ENCODE measurements around the gene DIPK1B.

The DIPK1B gene

DNA sequence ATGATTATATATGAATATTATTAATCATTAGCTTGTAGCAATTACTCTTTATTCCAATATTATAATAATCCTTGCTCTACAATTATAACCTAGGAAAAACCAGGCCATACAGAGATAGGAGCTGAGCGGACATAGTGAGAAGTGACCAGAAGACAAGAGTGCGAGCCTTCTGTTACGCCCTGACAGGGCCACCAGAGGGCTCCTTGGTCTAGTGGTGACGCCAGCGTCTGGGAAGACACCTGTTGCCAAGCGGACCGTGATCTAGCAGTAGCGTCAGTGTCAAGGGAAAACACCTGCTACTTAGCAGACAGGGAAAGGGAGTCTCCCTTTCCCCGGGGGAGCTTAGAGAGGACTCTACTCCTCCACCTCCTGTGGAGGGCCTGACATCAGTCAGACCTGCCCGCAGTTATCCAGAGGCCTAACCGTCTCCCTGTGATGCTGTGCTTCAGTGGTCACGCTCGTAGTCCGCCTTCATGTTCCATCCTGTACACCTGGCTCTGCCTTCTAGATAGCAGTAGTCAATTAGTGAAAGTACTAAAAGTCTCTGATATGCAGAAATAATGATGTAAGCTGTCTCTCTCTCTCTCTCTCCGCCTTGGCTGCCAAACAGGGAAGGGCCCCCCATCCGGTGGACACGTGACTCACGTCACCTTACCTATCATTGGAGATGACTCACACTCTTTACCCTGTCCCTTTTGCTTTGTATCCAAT lies 54.2 kb downstream of the DIPK1B start (continued):
- TF ChIP-seq ZNF324 (tag by site-specific recombination; IDR thresholded peaks at IDR 0.05): peak; percentile 79
- TF ChIP-seq KLF1 (tag by site-specific recombination; IDR thresholded peaks at IDR 0.05): peak; percentile 71
- 0 out of 2 replicates have a peak, but pooled peaks have one; percentile 28 for TF ChIP-seq SP3 (tag by site-specific recombination; IDR thresholded peaks at IDR 0.05)
- TF ChIP-seq ZNF2 (tag by site-specific recombination; IDR thresholded peaks at IDR 0.05): peak; percentile 91
- TF ChIP-seq, protein P1, sequence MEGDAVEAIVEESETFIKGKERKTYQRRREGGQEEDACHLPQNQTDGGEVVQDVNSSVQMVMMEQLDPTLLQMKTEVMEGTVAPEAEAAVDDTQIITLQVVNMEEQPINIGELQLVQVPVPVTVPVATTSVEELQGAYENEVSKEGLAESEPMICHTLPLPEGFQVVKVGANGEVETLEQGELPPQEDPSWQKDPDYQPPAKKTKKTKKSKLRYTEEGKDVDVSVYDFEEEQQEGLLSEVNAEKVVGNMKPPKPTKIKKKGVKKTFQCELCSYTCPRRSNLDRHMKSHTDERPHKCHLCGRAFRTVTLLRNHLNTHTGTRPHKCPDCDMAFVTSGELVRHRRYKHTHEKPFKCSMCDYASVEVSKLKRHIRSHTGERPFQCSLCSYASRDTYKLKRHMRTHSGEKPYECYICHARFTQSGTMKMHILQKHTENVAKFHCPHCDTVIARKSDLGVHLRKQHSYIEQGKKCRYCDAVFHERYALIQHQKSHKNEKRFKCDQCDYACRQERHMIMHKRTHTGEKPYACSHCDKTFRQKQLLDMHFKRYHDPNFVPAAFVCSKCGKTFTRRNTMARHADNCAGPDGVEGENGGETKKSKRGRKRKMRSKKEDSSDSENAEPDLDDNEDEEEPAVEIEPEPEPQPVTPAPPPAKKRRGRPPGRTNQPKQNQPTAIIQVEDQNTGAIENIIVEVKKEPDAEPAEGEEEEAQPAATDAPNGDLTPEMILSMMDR (tag by site-specific recombination; IDR thresholded peaks at IDR 0.05): peak; percentile 37
- TF ChIP-seq, protein P2, sequence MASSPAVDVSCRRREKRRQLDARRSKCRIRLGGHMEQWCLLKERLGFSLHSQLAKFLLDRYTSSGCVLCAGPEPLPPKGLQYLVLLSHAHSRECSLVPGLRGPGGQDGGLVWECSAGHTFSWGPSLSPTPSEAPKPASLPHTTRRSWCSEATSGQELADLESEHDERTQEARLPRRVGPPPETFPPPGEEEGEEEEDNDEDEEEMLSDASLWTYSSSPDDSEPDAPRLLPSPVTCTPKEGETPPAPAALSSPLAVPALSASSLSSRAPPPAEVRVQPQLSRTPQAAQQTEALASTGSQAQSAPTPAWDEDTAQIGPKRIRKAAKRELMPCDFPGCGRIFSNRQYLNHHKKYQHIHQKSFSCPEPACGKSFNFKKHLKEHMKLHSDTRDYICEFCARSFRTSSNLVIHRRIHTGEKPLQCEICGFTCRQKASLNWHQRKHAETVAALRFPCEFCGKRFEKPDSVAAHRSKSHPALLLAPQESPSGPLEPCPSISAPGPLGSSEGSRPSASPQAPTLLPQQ (tag by site-specific recombination; IDR thresholded peaks at IDR 0.05): peak; percentile 55; the same call in 1 of the 2 replicates
- TF ChIP-seq GLIS2 (tag by site-specific recombination; IDR thresholded peaks at IDR 0.05): peak; percentile 18; the same call in 1 of the 2 replicates
- peak; percentile 63 for TF ChIP-seq ZNF654 (tag by site-specific recombination; IDR thresholded peaks at IDR 0.05; ENCODE audit: low read depth)
- peak; percentile 98 for TF ChIP-seq PRDM1 (tag by site-specific recombination; IDR thresholded peaks at IDR 0.05)
- peak; percentile 44; the same call in 1 of the 2 replicates for TF ChIP-seq ZXDB (tag by site-specific recombination; IDR thresholded peaks at IDR 0.05)
- TF ChIP-seq, protein P3, sequence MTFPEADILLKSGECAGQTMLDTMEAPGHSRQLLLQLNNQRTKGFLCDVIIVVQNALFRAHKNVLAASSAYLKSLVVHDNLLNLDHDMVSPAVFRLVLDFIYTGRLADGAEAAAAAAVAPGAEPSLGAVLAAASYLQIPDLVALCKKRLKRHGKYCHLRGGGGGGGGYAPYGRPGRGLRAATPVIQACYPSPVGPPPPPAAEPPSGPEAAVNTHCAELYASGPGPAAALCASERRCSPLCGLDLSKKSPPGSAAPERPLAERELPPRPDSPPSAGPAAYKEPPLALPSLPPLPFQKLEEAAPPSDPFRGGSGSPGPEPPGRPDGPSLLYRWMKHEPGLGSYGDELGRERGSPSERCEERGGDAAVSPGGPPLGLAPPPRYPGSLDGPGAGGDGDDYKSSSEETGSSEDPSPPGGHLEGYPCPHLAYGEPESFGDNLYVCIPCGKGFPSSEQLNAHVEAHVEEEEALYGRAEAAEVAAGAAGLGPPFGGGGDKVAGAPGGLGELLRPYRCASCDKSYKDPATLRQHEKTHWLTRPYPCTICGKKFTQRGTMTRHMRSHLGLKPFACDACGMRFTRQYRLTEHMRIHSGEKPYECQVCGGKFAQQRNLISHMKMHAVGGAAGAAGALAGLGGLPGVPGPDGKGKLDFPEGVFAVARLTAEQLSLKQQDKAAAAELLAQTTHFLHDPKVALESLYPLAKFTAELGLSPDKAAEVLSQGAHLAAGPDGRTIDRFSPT (tag by site-specific recombination; IDR thresholded peaks at IDR 0.05): peak; percentile 48; the same call in 1 of the 2 replicates

DNA sequence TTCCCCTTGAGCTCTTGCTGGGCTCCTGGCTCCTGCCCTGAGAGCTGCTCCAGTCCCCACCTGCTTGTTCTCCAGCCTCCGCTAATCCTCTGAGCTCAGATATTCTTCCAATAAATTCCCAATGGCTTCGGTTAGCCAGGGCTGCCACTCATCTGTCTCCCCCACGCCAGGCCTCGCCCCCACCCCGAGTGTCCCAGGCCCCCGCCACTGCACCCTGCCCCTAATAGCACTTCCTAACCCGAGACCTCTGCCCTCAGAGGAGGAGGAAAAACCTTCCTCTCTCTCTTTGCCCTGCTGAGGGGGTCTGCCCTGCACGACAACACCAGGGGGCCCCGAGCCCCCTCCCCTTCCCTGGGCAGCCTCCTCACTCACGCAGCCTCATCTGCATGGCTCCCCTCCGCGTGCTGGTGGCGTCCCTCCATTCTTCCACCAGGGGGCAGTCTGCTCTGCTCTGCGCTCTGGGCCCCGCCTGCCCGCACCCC lies 57.4 kb downstream of the DIPK1B start:
- H3K36me3 ChIP-seq (ENCODE audit: control insufficient read depth in 2 of 2, insufficient read depth in 1 of 2, low read length in 2 of 2): no peaks in the 10 kb centered on the region
- POLR2A ChIA-PET: no interaction called here
- H3K4me3 ChIP-seq (ENCODE audit: low read depth, low read length): no peak overlapping the region
- H3K27ac ChIP-seq (ENCODE audit: extremely low read depth, low read depth, low read length): no peak overlapping the region
- H3K4me1 ChIP-seq (ENCODE audit: control insufficient read depth, insufficient read depth, low read length): no peaks in the 10 kb centered on the region
- CTCF ChIA-PET: interaction anchor here (0.6 to 4.7 kb wide), 7 partner anchors 10 to 1286 kb away, joined by 3 to 79 read pairs (median 4); partner anchors contain the start of gene LCN8
- H3K9me3 ChIP-seq (ENCODE audit: control insufficient read depth, insufficient read depth, low read depth, low read length): no peaks in the 10 kb centered on the region
- TF ChIP-seq ZNF335 (tag by site-specific recombination; conservative IDR thresholded peaks at IDR 0.05): peak; percentile 52
- TF ChIP-seq, protein P4, sequence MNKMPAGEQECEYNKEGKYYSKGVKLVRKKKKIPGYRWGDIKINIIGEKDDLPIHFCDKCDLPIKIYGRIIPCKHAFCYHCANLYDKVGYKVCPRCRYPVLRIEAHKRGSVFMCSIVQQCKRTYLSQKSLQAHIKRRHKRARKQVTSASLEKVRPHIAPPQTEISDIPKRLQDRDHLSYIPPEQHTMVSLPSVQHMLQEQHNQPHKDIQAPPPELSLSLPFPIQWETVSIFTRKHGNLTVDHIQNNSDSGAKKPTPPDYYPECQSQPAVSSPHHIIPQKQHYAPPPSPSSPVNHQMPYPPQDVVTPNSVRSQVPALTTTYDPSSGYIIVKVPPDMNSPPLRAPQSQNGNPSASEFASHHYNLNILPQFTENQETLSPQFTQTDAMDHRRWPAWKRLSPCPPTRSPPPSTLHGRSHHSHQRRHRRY (tag by site-specific recombination; IDR thresholded peaks at IDR 0.05): no peak
- no peak for TF ChIP-seq ZEB2 (tag by site-specific recombination; IDR thresholded peaks at IDR 0.05)
- no peak for TF ChIP-seq ZNF155 (tag by site-specific recombination; IDR thresholded peaks at IDR 0.05)
- no peak for TF ChIP-seq ZNF341 (tag by site-specific recombination; IDR thresholded peaks at IDR 0.05; ENCODE audit: low read depth)
- TF ChIP-seq, protein P5, sequence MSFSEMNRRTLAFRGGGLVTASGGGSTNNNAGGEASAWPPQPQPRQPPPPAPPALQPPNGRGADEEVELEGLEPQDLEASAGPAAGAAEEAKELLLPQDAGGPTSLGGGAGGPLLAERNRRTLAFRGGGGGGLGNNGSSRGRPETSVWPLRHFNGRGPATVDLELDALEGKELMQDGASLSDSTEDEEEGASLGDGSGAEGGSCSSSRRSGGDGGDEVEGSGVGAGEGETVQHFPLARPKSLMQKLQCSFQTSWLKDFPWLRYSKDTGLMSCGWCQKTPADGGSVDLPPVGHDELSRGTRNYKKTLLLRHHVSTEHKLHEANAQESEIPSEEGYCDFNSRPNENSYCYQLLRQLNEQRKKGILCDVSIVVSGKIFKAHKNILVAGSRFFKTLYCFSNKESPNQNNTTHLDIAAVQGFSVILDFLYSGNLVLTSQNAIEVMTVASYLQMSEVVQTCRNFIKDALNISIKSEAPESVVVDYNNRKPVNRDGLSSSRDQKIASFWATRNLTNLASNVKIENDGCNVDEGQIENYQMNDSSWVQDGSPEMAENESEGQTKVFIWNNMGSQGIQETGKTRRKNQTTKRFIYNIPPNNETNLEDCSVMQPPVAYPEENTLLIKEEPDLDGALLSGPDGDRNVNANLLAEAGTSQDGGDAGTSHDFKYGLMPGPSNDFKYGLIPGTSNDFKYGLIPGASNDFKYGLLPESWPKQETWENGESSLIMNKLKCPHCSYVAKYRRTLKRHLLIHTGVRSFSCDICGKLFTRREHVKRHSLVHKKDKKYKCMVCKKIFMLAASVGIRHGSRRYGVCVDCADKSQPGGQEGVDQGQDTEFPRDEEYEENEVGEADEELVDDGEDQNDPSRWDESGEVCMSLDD (tag by site-specific recombination; IDR thresholded peaks at IDR 0.05): peak; percentile 91
- TF ChIP-seq ZIC2 (tag by site-specific recombination; IDR thresholded peaks at IDR 0.05): peak; percentile 44
- TF ChIP-seq, protein P1 (tag by site-specific recombination; IDR thresholded peaks at IDR 0.05): peak; percentile 59
- TF ChIP-seq SP7 (tag by site-specific recombination; IDR thresholded peaks at IDR 0.05): 0 out of 2 replicates have a peak, but pooled peaks have one; percentile 35
- TF ChIP-seq ZFHX2 (tag by site-specific recombination; conservative IDR thresholded peaks at IDR 0.05): 0 out of 2 replicates have a peak, but pooled peaks have one; percentile 20
- peak; percentile 59 for TF ChIP-seq GLIS2 (tag by site-specific recombination; IDR thresholded peaks at IDR 0.05)
- 0 out of 2 replicates have a peak, but pooled peaks have one; percentile 11 for TF ChIP-seq ZNF223 (tag by site-specific recombination; IDR thresholded peaks at IDR 0.05)
- TF ChIP-seq GLIS1 (tag by site-specific recombination; IDR thresholded peaks at IDR 0.05): peak; percentile 65
- TF ChIP-seq KLF8 (tag by site-specific recombination; IDR thresholded peaks at IDR 0.05): peak; percentile 28; the same call in 1 of the 2 replicates

Data from HEK293 (cell line).